HG03103 (cell line): ENCODE measurements around the gene HSP90AA1.

Experiments used
- ATAC-seq: cut with Tn5 transposase; IDR thresholded peaks from one replicate; pipeline ENCODE4 v1.9.1; 2021; ENCODE audit warnings: low read depth; ENCODE audit not compliant: unreplicated experiment

The HSP90AA1 gene

GRCh38 chr14:102044566-102044965 is 42.3 kb downstream of the HSP90AA1 start:
- ATAC-seq, result no peak

GRCh38 chr14:102043251-102044025 is 43.4 kb downstream of the HSP90AA1 start:
- ATAC-seq, result no peak

- ATAC-seq, result no peak
These were observed 44.1 kb downstream of the HSP90AA1 start for GRCh38 chr14:102042699-102043098.

GRCh38 chr14:102040153-102040552 is 46.7 kb downstream of the HSP90AA1 start:
- ATAC-seq, result no peak

- ATAC-seq, result no peak
These were observed 47.7 kb downstream of the HSP90AA1 start for GRCh38 chr14:102039157-102039556.

GRCh38 chr14:102037686-102038085 is 49.2 kb downstream of the HSP90AA1 start:
- ATAC-seq, result no peak

GRCh38 chr14:102035914-102036313 is 50.9 kb downstream of the HSP90AA1 start:
- ATAC-seq, result no peak

GRCh38 chr14:102034301-102034700 is 52.5 kb downstream of the HSP90AA1 start:
- ATAC-seq, result no peak

- ATAC-seq, result no peak
These were observed 53.6 kb downstream of the HSP90AA1 start for GRCh38 chr14:102033241-102033640.
